ENCODE data around the gene CXCL12.

- TF ChIP-seq, protein P1, sequence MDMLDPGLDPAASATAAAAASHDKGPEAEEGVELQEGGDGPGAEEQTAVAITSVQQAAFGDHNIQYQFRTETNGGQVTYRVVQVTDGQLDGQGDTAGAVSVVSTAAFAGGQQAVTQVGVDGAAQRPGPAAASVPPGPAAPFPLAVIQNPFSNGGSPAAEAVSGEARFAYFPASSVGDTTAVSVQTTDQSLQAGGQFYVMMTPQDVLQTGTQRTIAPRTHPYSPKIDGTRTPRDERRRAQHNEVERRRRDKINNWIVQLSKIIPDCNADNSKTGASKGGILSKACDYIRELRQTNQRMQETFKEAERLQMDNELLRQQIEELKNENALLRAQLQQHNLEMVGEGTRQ (IDR thresholded peaks at IDR 0.05; ENCODE audit: borderline replicate concordance, low read depth, low read length): no peak
- TF ChIP-seq, protein P2, sequence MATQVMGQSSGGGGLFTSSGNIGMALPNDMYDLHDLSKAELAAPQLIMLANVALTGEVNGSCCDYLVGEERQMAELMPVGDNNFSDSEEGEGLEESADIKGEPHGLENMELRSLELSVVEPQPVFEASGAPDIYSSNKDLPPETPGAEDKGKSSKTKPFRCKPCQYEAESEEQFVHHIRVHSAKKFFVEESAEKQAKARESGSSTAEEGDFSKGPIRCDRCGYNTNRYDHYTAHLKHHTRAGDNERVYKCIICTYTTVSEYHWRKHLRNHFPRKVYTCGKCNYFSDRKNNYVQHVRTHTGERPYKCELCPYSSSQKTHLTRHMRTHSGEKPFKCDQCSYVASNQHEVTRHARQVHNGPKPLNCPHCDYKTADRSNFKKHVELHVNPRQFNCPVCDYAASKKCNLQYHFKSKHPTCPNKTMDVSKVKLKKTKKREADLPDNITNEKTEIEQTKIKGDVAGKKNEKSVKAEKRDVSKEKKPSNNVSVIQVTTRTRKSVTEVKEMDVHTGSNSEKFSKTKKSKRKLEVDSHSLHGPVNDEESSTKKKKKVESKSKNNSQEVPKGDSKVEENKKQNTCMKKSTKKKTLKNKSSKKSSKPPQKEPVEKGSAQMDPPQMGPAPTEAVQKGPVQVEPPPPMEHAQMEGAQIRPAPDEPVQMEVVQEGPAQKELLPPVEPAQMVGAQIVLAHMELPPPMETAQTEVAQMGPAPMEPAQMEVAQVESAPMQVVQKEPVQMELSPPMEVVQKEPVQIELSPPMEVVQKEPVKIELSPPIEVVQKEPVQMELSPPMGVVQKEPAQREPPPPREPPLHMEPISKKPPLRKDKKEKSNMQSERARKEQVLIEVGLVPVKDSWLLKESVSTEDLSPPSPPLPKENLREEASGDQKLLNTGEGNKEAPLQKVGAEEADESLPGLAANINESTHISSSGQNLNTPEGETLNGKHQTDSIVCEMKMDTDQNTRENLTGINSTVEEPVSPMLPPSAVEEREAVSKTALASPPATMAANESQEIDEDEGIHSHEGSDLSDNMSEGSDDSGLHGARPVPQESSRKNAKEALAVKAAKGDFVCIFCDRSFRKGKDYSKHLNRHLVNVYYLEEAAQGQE (IDR thresholded peaks at IDR 0.05; ENCODE audit: low read depth, low read length): no peak
- TF ChIP-seq CTCF (IDR thresholded peaks at IDR 0.05) (no peak), RXRA (IDR thresholded peaks at IDR 0.05; ENCODE audit: borderline replicate concordance, low read depth) (no peak), GABPA (IDR thresholded peaks at IDR 0.05; ENCODE audit: low read depth) (no peak), POLR2AphosphoS5 (IDR thresholded peaks at IDR 0.05; ENCODE audit: low read depth, low read length) (no peak), EZH2phosphoT487 (IDR thresholded peaks at IDR 0.05; ENCODE audit: borderline replicate concordance, low read depth) (no peak), RAD21 (IDR thresholded peaks at IDR 0.05; ENCODE audit: low read length) (no peak), JUND (IDR thresholded peaks at IDR 0.05) (no peak)
Observed at GRCh38 chr10:44404741-44405437, 20.0 kb upstream of the CXCL12 start.
